ENCODE measurements around the gene APRT.
"Not testable (repeated sequence)": the region's sequence is repeated elsewhere in the genome, so short reads cannot be mapped to it uniquely, and the experiment has no call there.

The APRT gene

DNA sequence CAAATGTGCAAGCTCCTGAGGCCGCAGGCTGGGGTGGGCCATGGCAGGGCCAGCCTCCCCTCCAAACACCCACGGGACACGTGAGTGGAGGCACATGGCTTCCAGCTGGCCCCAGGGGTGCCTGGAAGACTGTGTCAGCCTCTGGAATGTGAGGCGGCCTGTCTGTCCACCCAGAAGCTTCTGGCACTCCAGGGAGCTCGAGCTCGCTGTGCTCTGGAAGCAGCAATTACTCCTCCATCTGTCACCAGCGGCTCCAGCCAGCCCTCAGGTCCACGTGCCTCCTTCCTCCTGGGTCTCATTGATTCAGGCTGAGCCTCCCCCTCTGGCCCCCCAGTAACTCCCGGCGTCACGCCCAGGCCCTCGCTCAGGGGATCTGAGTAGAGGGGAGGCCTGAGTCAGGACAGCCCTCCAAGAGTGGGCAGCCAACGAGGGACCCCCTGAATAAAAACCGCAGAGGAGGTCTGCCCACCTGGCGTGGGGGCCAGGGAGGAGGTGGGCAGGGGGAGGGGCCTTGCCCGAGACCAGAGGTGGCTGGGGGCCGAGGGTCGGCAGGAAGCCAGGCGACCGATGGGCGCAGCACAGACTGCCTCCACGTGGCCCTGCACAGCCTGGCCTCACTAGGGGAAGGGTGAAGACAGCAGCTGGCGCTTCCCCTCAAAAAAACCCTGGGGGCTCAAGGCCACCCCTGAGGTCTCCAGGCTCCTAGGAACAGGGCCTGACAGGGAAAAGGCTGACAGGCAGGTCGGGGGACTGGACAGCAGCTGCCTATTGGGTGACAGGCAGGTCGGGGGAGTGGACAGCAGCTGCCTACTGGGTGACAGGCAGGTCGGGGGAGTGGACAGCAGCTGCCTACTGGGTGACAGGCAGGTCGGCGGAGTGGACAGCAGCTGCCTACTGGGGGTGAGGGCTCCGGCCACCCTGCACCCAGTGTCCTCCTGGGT, 38.6 kb downstream of the APRT start:
- DNase-seq (ENCODE audit: low spot score), result no peak

DNA sequence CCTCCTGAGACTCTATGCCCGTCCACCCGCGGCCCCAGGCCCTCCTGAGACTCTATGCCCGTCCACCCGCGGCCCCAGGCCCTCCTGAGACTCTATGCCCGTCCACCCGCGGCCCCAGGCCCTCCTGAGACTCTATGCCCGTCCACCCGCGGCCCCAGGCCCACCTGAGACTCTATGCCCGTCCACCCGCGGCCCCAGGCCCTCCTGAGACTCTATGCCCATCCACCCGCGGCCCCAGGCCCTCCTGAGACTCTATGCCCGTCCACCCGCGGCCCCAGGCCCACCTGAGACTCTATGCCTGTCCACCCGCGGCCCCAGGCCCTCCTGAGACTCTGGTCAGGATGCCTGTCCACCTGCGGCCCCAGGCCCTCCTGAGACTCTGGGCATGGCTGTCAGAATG, 39.9 kb downstream of the APRT start:
- DNase-seq (ENCODE audit: low spot score), result not testable (repeated sequence)

DNA sequence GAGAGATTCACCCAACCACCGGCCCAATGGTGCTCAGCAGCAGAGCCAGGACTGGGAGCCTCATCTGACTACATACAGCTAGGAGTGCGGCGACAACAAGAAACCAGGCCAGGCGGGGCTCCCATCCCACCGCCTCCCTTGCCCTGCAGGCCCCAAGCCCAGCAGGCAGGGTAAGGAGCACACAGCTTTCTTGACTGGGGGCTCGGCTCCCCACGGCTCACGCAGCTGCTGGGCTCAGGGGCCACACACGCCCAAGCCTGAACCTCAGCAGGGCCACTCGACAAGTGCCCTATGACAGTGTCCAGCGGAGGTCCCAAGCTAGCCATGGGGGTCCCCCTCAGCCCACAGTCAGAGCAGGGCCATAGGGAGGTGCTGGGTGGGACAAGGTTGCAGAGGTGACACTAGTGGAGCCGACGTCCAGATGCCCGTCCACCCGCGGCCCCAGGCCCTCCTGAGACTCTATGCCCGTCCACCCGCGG, 40.4 kb downstream of the APRT start:
- no peak for DNase-seq (ENCODE audit: low spot score)

DNA sequence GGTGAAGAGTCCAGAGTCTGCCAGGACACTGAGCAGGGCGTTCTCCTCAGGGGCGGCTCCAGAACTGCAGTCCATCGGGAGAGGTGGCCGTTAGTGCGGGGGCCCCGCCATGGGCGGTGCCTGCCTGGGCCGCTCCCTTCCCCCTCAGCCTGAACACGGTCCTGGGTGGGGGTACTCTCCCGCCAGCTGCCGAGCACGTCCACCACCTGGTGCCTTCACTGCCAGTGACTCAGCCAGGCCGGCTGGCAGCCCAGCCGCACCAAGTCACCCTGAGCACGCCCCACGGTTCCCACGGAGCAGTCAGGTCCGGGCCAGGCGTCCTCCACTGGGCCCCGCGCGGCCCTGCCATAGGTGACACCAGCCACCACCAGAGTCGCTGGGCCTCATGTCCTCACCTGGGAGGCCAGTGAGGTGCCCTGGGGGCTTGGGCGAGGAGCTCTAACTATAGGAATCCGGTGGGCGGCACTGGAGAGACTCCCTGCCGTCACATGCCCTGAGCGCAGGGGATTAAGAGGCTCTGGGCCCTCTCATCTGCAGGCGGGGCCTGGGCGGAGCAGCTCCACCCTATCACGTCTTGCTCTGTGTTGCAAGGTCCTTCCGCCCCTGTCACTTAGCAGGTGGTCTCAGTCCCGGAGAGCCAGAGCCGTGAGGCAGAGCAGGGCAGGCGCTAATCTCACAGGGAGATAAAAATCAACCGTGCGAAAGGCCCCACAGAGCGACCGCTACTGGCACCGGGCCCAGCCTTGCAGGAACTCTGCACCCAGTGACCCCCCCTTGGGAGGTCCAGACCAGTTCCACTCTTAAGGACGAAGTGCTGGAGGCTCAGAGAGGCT, 41.1 kb downstream of the APRT start:
- no peak for DNase-seq (ENCODE audit: low spot score)

DNA sequence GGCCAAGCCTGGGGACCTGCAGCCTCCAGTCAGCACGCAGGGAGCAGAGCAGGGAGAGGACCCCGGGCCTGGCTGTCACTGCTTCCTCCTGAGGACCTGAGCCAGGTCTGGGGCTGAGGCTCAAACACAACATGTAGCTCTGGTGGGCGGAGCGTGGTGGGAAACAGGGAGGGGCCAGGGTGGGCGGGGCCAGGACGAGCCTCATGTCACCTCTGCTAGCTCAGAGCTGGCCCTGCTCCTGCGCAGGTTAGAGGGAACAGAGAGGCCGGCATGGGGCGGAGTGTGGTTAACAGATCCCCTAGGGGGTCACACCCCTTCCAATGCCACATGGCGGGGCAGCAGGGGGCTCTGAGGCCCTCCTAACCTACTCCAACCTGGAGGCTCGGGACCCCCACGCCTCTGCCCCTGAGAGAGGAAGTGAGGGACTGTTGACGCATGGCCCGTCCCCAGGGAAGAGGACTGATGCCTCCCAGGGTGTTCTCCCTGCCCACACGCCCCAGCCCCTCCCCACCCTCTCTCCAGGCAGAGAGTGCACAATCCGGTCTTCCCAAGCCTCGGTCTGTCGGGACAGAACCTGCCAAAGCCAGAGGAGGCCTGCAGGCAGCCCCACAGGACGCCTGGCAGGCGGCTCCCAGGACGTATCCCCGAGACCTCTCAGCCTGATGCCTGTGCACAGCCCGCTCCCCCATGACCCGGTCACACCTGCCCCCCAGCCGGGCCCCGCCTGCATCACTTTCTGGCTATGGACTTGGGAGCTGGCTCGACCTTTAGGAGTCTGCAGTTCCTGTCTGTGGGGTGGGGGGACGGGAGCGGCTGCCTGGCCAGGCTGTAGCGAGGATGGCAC, 41.9 kb downstream of the APRT start:
- DNase-seq (ENCODE audit: low spot score), result no peak

DNA sequence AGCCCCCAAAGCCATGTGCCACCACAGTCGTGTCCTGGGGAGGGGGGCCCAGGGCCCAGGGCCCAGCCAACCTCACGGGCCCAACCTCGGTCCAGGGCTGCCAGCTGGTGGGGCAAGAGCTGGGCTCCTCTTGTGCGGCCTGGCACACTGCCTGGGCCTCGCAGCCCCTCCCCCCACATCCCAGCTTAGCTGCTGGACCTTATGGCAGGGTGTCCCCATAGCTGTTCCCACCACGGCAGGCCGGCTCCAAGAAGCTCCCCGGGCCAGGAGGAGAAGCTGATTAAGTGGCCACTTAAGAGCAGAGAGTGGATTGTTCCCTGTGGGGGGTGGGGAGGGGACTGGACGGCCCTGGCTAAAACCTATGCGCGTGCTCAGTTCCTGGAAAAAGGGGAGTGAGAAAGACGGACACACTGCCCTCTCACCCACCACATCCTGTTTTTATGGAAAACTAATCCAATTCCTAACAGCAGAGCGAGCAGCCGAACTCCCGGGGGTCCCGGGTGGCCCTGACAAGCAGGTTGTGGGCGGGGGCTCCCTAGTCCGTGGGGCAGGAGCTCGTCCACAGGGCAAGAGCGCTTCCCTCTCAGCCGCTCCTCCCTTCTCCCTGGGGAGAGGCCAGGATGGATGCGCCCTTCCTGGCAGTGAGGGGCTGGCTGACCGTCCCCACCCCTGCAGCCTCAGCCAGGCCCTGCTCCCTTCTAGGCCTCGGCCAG, 43.5 kb downstream of the APRT start:
- DNase-seq (ENCODE audit: low spot score), result no peak

DNA sequence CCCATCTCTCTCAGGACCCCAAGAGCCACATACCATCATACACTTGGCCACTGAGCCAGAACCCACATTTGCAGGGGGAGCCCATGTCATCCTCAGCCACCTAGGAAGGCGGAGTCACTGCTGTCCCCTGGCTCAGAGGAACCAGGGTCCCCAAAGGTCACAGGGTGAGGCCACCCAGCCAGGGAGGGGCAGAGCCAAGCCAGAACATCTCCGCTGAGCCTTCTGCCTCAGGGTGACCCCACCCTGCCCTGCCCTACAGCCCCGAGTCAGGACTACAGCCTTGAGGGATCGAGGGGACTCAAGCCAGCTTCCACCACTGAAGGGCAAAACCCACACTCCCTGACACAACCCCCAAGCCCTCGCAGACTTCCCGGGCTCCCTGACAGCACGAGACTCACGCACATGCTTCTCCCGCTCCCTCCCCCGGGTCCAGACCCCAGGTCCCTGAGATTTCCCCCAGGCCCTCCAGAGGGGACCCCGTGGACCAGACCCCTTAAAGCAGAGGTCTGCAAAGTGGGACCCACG, 44.1 kb downstream of the APRT start:
- DNase-seq (ENCODE audit: low spot score), result no peak

DNA sequence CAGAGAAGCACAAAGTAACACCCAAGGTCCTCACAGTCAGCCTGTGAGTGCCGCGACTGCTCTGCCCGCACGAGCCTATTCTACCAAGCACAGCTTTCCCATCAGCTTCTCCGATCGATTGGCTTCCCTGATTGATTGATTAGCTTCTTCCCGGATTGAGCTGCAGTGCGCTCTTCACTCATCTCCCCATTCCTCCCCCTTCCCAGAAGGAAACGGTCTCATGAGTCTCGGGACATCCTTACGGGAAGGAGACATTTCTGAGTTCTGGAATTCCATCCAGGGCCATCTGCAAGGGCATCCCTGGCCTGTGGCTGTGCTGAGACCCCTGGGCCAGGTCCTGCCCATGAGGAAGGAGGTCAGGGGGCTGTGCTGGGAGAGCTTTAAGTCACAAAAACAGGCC, 44.8 kb downstream of the APRT start:
- DNase-seq (ENCODE audit: low spot score), result no peak

DNA sequence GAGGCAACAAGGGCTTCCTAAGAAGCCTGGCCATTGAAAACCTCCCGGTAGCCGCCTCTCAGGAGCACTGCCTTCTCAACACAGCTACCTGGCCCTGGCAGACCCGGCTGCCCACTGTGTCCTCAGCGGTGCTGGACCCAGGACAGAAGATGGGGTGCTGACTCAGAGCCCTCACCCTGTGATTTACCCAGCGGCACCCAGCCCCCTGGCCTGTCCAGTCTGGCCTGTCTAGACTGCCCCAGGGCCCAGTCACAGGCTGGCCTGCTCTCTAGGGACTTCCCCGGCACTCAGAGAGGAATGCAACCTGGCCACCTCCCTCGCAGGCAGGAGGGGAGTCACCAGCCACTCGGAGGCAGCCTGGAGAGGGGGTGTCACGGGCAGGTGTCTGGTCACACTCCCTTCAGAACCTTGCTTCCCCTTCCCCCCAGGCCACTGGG, 46.8 kb downstream of the APRT start:
- no peak for DNase-seq (ENCODE audit: low spot score)

DNA sequence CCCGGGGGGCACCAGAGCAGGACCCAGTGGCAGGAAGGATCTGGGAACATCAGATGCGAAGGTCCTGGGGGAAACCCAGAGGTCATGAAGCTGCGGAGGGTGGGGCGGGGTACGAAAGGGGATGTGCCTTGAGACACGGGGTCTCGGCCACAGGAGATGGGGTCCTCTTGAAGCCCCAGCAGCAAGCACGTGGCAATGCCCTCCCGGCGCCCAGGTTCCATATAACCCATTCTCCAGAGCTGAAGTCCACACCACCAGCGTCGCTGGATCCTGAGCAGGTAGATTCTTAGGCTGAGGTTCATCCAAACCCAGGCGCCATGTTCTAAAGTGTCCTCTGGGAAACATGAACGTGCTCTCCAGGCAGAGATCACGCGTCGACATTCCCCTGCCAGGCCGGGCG, 47.6 kb downstream of the APRT start:
- DNase-seq (ENCODE audit: low spot score), result no peak

DNA sequence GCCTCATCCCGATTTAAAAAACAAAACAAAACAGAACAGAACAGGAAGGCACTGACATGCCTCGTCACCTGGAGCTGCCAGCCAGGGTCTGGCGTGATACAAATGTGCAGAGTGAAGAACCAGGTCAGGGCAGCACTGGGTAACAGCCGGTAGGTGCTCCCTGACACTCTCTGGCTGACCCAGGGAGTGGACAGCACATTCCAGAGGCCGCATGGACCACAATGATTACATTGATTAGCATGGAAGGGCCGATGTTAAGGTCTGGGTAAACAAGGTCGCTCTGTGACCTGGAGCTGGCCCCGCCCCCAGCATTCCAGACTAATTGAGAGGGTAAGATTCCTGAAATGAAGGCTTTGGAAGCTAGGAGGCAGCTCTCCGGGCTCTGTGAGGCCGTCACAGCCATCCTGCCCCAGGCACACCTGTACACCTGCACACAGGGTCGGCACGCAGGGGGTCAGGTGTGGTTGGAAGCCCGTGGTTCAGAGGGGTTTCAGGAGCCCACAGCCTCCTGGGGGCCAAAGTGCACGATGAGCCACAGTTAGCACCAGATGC, 48.1 kb downstream of the APRT start:
- DNase-seq (ENCODE audit: low spot score), result no peak

DNA sequence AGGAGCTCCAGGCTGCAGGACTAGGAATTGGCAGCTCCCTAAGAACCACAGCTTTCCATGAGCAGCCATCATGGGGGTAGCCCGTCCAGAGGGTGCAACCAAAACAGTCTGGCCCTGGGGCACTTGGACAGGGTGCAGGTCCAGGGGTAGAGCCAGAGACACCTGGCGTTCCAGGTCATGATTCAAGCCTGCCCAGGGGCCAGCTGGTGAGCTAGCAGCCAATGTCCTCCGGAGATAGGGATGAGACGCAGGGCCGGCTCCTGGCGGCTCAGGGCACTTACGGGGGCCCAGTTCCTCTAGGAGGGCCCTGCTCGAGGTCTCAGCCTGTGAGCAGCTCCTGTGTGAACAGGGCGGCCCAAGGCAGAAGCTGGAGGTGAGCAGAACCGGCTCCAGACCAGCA, 48.8 kb downstream of the APRT start:
- no peak for DNase-seq (ENCODE audit: low spot score)

DNA sequence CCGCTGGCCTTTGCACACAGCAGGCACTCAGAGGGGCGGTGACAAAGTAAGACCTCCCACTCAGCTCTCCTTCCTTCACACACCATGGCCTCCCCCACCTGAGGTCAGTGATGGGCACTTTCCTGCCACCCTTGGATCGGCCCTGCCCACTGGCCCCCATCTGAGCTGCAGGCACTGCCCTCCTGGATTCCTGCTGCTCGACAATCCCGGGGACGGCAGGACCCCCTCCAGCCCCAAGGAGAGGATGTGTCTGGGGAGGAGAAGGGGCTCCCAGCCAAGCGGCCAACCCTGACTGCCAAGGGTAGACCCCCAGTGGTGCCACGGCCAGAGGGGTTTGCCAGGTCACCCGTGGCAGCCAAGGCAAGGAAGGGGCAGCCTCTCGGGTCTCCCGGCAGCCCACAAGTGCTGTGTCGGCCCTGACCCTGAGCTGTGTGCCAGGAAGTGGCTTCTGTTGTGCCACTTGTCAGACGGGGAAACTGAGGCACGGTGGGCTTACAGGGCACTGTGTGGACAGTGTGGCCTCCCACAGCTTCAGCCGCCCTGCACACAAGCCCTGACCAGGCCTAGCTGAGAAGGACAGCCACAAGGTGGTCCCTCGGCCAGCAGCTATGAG, 49.4 kb downstream of the APRT start:
- no peak for DNase-seq (ENCODE audit: low spot score)

DNA sequence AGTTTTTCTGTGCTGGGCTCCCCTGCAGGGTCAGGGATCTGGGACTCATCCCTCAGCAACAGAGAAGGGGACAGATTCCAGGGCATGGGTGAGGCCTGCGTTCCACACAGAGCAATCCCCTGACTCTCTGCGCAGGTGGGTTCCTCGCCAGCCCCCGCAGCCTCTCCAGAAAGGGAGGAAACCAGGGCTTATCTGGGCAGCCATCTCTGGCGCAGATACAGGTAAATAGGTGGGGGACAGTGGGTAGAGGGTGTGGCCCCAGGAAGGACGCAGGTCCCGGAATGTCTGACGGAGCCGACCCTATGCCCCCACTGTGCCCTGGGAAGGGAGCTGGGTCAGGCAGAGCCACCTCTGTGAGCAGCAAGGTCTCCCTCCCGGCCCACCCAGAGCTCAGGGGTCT, 49.9 kb downstream of the APRT start:
- no peak for DNase-seq (ENCODE audit: low spot score)

DNA sequence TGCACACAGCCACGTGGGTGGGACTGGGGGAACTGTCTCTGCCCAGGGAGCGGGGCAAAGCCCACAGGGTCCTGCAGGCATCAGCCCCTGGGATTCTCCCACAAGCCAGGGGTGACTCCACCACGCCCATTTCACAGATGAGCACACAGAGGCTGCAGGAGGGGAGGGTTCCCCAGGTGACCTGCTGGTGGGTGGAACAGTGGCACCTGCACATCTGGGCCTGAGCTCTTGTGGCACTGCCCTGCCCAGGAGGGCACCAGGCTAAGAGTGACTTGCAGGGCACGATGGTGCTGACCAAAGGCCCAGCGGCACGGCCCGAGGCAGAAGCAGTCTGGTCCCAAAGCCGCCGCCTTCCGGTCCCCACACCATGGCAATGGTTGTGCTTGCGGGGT, 50.6 kb downstream of the APRT start:
- DNase-seq (ENCODE audit: low spot score), result no peak

DNA sequence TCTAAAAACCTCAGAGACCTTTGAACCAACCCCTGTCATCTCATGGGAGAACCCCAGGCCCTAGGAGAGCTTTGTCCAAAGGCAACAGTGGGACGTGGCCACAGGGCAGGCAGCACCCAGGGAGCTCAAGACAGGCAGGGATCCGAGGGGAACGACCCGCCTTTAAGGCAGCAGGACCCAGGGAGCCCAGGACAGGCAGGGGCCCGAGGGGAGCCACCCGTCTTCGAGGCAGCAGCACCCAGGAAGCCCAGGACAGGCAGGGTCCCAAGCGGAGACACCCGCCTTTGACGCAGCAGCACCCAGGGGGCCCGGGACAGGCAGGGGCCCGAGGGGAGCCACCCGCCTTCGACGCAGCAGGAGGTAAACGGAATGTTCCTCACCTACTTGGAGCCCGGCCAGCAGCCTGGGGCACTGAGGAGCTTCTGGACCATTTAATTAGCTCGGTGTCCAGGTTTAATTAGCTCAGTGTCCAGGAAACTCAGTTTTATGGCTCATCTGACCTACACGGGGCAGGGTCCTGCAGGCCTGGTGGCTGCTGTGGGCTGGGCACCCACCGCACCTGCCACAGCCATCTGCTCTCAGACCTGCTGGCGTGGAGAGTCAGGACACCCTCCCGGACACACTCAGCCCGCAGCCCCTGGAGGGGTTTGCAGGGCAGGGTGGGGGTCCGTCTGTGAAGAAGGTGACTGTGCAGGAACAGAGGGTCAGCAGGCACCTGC, 51.1 kb downstream of the APRT start:
- no peak for DNase-seq (ENCODE audit: low spot score)

DNA sequence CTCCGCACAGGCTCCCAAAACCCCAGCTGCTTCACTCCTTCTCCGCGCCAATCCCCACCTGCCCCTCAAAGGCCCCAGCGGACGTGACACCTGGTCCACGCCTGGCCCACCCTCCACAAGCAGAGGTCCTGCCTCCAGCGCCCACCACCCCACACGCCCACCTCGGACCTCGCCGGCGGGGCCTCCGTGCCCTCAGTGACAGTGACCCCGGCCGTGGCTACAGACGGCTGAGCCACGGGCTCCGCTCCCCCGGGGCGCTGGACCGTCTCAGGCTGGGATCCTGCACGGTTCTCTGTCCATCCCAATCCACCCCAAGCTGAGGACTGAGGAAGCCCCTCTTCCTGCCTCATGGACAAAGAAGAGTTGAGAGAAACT, 51.8 kb downstream of the APRT start:
- DNase-seq (ENCODE audit: low spot score), result no peak
